Measurements from ENCODE around the gene ZNF185. TPM values are rescaled to one million over a fixed set of nuclear protein-coding genes. Genes with fewer than 3 reads are reported as not detected.

ZNF185 gene
- total RNA-seq, 1 experiment from 2014 or later, result 11.3 TPM

DNA sequence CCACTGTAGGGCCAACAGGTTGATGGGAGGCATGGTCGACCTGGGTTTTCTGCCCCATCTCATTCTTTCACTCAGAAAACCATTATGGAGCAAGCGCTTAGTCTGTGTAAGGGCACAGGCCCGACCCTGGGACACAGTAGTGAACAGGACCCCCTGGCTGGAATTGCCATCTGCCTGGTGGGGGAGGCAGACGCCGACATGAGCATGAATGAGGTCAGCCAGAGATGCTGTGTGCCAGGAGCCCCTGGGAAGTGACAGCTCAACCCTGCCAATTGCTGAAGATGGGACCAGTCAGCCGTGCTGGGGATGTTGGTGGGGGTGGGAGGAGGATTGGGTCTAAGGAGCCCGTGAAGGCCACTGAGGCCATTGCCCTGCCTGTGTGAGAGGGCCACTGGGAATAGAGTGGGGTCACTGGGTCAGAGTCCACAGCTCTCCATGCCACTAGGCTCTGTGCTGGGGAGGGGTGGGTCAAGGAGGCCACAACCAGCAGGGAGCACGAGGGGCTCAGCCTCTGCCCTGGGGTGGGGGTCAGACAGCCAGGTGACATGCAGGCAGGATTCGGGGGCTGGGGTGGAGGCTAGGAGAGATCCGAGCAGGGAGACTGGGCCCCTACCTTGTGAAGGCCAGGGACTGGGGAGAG is 31.0 kb downstream of the ZNF185 start:
- H3K4me3 Mint-ChIP-seq, result no peak overlapping the region
- Histone ChIP-seq H4K20me1 (ENCODE audit: control insufficient read depth, insufficient read depth, insufficient read length) (peaks cover 3% of the 10 kb centered on the region), H3K18ac (ENCODE audit: insufficient read length, low read depth, low read length) (no peak overlapping the region), H3K23me2 (ENCODE audit: insufficient read length, low read depth, low read length, poor library complexity, severe bottlenecking) (no peaks in the 10 kb centered on the region), H3K56ac (ENCODE audit: insufficient read length, low read depth, low read length) (no peak overlapping the region), H2BK15ac (ENCODE audit: low read depth, low read length) (no peak overlapping the region), H3K4ac (ENCODE audit: low read depth, low read length) (no peak overlapping the region), H2BK20ac (ENCODE audit: low read depth, low read length, poor library complexity, severe bottlenecking) (no peak overlapping the region), H2BK12ac (ENCODE audit: insufficient read length, low read depth, low read length) (no peak overlapping the region), H3K9ac (ENCODE audit: extremely low read depth, insufficient read length, low read length) (no peak overlapping the region), H3K79me2 (ENCODE audit: insufficient read depth, low read length) (no peaks in the 10 kb centered on the region), H3K23ac (ENCODE audit: insufficient read length, low read depth, low read length) (no peak overlapping the region), H3K27me3 (ENCODE audit: insufficient read depth, low read length) (no peaks in the 10 kb centered on the region), H2AFZ (ENCODE audit: low read length) (no peak overlapping the region), H2BK120ac (ENCODE audit: low read depth, low read length, poor library complexity, severe bottlenecking) (no peak overlapping the region), H2AK5ac (ENCODE audit: insufficient read length, low read length) (no peak overlapping the region), H3T11ph (ENCODE audit: low read length) (no peak overlapping the region), H2BK5ac (ENCODE audit: insufficient read length, low read length) (no peak overlapping the region), H3K14ac (ENCODE audit: insufficient read depth, low read length) (no peak overlapping the region), H3K4me1 (ENCODE audit: insufficient read depth, low read length) (no peaks in the 10 kb centered on the region), H3K9me3 (ENCODE audit: control insufficient read depth, low read depth, low read length) (peaks cover 44% of the 10 kb centered on the region), H4K8ac (replicated peaks; ENCODE audit: insufficient read length, low read depth, low read length) (no peak overlapping the region), H3K27ac (ENCODE audit: insufficient read length, low read depth, low read length) (no peak overlapping the region), H4K91ac (ENCODE audit: insufficient read length, low read depth, low read length) (no peak overlapping the region), H3K79me1 (ENCODE audit: insufficient read depth, low read depth, low read length, poor library complexity, severe bottlenecking) (no peaks in the 10 kb centered on the region), H4K5ac (ENCODE audit: insufficient read length, low read depth, low read length) (no peak overlapping the region), H3K4me2 (ENCODE audit: insufficient read depth, insufficient read length, low read length) (no peak overlapping the region)
- H3K36me3 Mint-ChIP-seq (ENCODE audit: insufficient read depth in 1 of 3, low read depth in 3 of 3), result peaks cover 0 to 15% (median 4%) of the 10 kb centered on the region in 3 experiments; a peak in 4 of 7 replicates
- no peaks in the 10 kb centered on the region; the same call in none of the 2 replicates for H3K27me3 Mint-ChIP-seq (ENCODE audit: low read depth)
- peaks cover 62 to 74% of the 10 kb centered on the region in 2 experiments for H3K9me3 Mint-ChIP-seq
- no peak for DNase-seq
- TF ChIP-seq, protein P1, sequence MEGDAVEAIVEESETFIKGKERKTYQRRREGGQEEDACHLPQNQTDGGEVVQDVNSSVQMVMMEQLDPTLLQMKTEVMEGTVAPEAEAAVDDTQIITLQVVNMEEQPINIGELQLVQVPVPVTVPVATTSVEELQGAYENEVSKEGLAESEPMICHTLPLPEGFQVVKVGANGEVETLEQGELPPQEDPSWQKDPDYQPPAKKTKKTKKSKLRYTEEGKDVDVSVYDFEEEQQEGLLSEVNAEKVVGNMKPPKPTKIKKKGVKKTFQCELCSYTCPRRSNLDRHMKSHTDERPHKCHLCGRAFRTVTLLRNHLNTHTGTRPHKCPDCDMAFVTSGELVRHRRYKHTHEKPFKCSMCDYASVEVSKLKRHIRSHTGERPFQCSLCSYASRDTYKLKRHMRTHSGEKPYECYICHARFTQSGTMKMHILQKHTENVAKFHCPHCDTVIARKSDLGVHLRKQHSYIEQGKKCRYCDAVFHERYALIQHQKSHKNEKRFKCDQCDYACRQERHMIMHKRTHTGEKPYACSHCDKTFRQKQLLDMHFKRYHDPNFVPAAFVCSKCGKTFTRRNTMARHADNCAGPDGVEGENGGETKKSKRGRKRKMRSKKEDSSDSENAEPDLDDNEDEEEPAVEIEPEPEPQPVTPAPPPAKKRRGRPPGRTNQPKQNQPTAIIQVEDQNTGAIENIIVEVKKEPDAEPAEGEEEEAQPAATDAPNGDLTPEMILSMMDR (conservative IDR thresholded peaks at IDR 0.05), result no peak
- peaks cover 7 to 8% of the 10 kb centered on the region in 2 experiments for H3K4me1 Mint-ChIP-seq
- no peak overlapping the region for H3K27ac Mint-ChIP-seq
- no CpG with 5 or more reads among the region's 10 CpGs for WGBS (ENCODE audit: extremely low coverage, insufficient read length, low lambda C conversion rate)

Data from H9 (cell line).